Endothelial cell of umbilical vein (primary cell): ENCODE measurements around the gene CDC42BPG. TPM values are rescaled to one million over a fixed set of nuclear protein-coding genes. Genes with fewer than 3 reads are reported as not detected.

ENCODE experiments used
- BruUV-seq: library from RNA; stranded (reverse); fragments of 400-500 nt; replicated peaks from 2 replicates; lab custom pipeline; 2021; lab: Mats Ljungman, UMichigan
- CTCF ChIA-PET: fragments of 300-600, 350-600 bp; sonication (Branson Sonifier 250); formaldehyde crosslinking; loops from one replicate; lab custom pipeline; 2021; ENCODE audit warnings: antibody characterized with exemption, inconsistent platforms; lab: Charles Lee
- POLR2A ChIA-PET: fragments of 300-600, 350-600 bp; sonication (Branson Sonifier 250); formaldehyde crosslinking; loops from one replicate; lab custom pipeline; 2021; ENCODE audit warnings: antibody characterized with exemption, inconsistent platforms; lab: Charles Lee
- DNase-seq: peaks from one replicate; pipeline ENCODE4 v3.0.0-alpha.2; 2011; ENCODE audit warnings: low read depth, low spot score
- FAIRE-seq: peaks from 2 replicates; lab custom pipeline; 2011; peaks lifted over from hg19 to GRCh38; lab: Jason Lieb, UNC
- H2AFZ ChIP-seq: 2 replicates; pipeline ENCODE4 v1.6.0; 2012; ENCODE audit warnings: low read depth, low read length, control low read depth, inconsistent platforms
- H3K27ac ChIP-seq: 2 replicates; pipeline ENCODE4 v1.5.1; 2011; ENCODE audit warnings: low read depth, mild to moderate bottlenecking, control low read depth, low read length, moderate library complexity; ENCODE audit not compliant: insufficient read depth
- H3K27me3 ChIP-seq, 2 experiments: 2 replicates each; pipeline versions ENCODE4 v1.6.0 to v1.6.1; 2011; ENCODE audit warnings: low read length in 2 of 2, mixed read lengths in 1 of 2; ENCODE audit not compliant: control insufficient read depth in 2 of 2, insufficient read depth in 2 of 2
- H3K36me3 ChIP-seq, 2 experiments: 2 replicates in 1 of 2; 3 replicates in 1 of 2; pipeline ENCODE4 v1.5.1; 2011; ENCODE audit warnings: low read length in 2 of 2, mild to moderate bottlenecking in 1 of 2, moderate library complexity in 1 of 2; ENCODE audit not compliant: control insufficient read depth in 2 of 2, insufficient read depth in 2 of 2; ENCODE audit errors: extremely low read depth in 1 of 2
- H3K4me1 ChIP-seq: 3 replicates; pipeline ENCODE4 v1.5.1; 2011; ENCODE audit warnings: mild to moderate bottlenecking, low read length; ENCODE audit not compliant: control insufficient read depth, insufficient read depth; ENCODE audit errors: extremely low read depth
- H3K4me2 ChIP-seq: 2 replicates; pipeline ENCODE4 v1.6.1; 2011; ENCODE audit warnings: low read length, control low read depth, mixed read lengths; ENCODE audit not compliant: insufficient read depth
- H3K4me3 ChIP-seq, 3 experiments: fragments of 200-600 bp in 1 of 3; sonication (generic), shearing (Covaris generic) in 1 of 3; replicated peaks in 1 of 3; 2 replicates each; pipeline ENCODE4 v1.5.1; 2011 to 2016; ENCODE audit warnings: control low read depth in 3 of 3, low read length in 3 of 3, mild to moderate bottlenecking in 2 of 3, inconsistent platforms in 1 of 3, low read depth in 1 of 3, moderate library complexity in 1 of 3; ENCODE audit not compliant: insufficient read depth in 1 of 3
- H3K79me2 ChIP-seq: 2 replicates; pipeline ENCODE4 v1.6.0; 2012; ENCODE audit warnings: low read length, inconsistent platforms; ENCODE audit not compliant: control insufficient read depth, insufficient read depth
- H3K9ac ChIP-seq: replicated peaks from 2 replicates; pipeline ENCODE3; 2011; ENCODE audit warnings: low read length, control low read depth; ENCODE audit not compliant: insufficient read depth; ENCODE audit errors: extremely low read depth
- H3K9me1 ChIP-seq: replicated peaks from 3 replicates; pipeline ENCODE4 v1.6.0; 2011; ENCODE audit warnings: mild to moderate bottlenecking, low read length; ENCODE audit not compliant: control insufficient read depth, insufficient read depth; ENCODE audit errors: extremely low read depth
- H3K9me3 ChIP-seq: replicated peaks from 2 replicates; pipeline ENCODE4 v1.5.1; 2012; ENCODE audit warnings: low read length, inconsistent platforms; ENCODE audit not compliant: control insufficient read depth, insufficient read depth
- H4K20me1 ChIP-seq: replicated peaks from 2 replicates; pipeline ENCODE3; 2011; ENCODE audit warnings: mild to moderate bottlenecking, low read length; ENCODE audit not compliant: control insufficient read depth, insufficient read depth; ENCODE audit errors: extremely low read depth
- FOS ChIP-seq: IDR thresholded peaks from 2 replicates; pipeline ENCODE4 v1.6.1; 2011; ENCODE audit warnings: mild to moderate bottlenecking, low read length, moderate library complexity, borderline replicate concordance; ENCODE audit not compliant: insufficient read depth
- GATA2 ChIP-seq: IDR thresholded peaks from 2 replicates; pipeline ENCODE4 v1.7.0; 2011; ENCODE audit warnings: low read depth, mild to moderate bottlenecking, moderate library complexity, mixed read lengths, low read length; ENCODE audit not compliant: insufficient read length, insufficient read depth
- JUN ChIP-seq: IDR thresholded peaks from 2 replicates; pipeline ENCODE4 v1.6.1; 2011; ENCODE audit warnings: borderline replicate concordance, low read depth; ENCODE audit not compliant: insufficient read length, insufficient read depth
- MYC ChIP-seq: IDR thresholded peaks from one replicate; pipeline ENCODE4 v1.6.1; 2011; ENCODE audit warnings: mild to moderate bottlenecking, low read depth, low read length
- POLR2A ChIP-seq: IDR thresholded peaks from 2 replicates; pipeline ENCODE4 v1.6.1; 2012; ENCODE audit warnings: low read depth, mild to moderate bottlenecking, control low read depth, low read length
- dilution Hi-C: fragments of 300-500 bp; cut with MboI; formaldehyde crosslinking; loops from one replicate; pipeline ENCODE4 v1.15.0; 2019; ENCODE audit warnings: low sequenced_read_pairs; ENCODE audit not compliant: extremely low pct_ligation_motif_present
- intact Hi-C: fragments of 100-400 bp; cut with micrococcal nuclease; formaldehyde crosslinking; loops from one replicate; pipeline ENCODE4 v1.10.0; 2022
- polyA plus RNA-seq, 4 experiments: library from polyadenylated mRNA; depleted of rRNA in 3 of 4; stranded (reverse) in 3 of 4; unstranded in 1 of 4; fragments of >200 nt; gene quantifications; 2 replicates each; pipeline versions ENCODE4 v1.2.1 to v1.2.3, GENCODE V29; 2011 to 2012; ENCODE audit warnings: missing spikeins in 1 of 4
- total RNA-seq: library from RNA; stranded (reverse); gene quantifications from 2 replicates; pipeline ENCODE4 v1.2.3, GENCODE V29; 2021
- TF ChIP-seq, protein P1 (sequence below): IDR thresholded peaks from 2 replicates; pipeline ENCODE4 v1.6.1; 2011; ENCODE audit not compliant: insufficient read depth, insufficient read length

Gene CDC42BPG
- total and polyA plus RNA-seq, 2 donors (not counting 3 experiments of a cell fraction or from before 2014, with no cell fraction given) = 0.19 to 0.42 TPM

DNA sequence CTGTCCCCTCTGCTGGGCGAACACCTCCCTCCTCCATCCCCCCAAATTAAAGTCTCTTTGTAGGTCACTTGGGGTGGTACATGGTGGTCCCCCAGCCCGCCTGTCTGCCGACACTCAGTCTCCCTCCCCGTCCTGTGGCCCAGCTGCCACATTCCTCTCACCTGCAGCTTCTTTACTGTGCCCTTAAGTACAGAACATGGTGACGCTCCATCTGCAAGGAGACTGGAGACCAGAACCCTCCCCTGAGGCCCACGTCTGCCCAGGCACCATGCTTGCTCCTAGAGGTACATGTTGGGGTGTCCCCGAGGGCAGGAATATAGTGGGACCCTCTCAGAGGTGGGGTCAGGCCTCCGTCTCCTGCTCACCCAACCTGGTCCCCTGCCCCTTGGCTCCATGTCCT is 39.6 kb upstream of the CDC42BPG start:
- TF ChIP-seq POLR2A = no peak
- TF ChIP-seq FOS = no peak
- no peak for TF ChIP-seq GATA2
- H3K79me2 ChIP-seq = no peaks in the 10 kb centered on the region
- no peak overlapping the region for H3K4me3 ChIP-seq
- H3K9me1 ChIP-seq = no peaks in the 10 kb centered on the region
- H4K20me1 ChIP-seq = no peaks in the 10 kb centered on the region
- no peaks in the 10 kb centered on the region for H3K27me3 ChIP-seq
- no peak overlapping the region for H3K4me2 ChIP-seq
- CTCF ChIA-PET = no interaction called here
- no peak overlapping the region for H2AFZ ChIP-seq
- BruUV-seq = no TSS peak
- no peaks in the 10 kb centered on the region for H3K9me3 ChIP-seq
- dilution Hi-C loops = no loop called here
- POLR2A ChIA-PET = no interaction called here
- FAIRE-seq (no peak), DNase-seq (no peak)
- intact Hi-C loops = no loop called here
- peaks cover 19% of the 10 kb centered on the region for H3K4me1 ChIP-seq
- no peaks in the 10 kb centered on the region for H3K36me3 ChIP-seq
- H3K9ac ChIP-seq = no peak overlapping the region
- H3K27ac ChIP-seq = no peak overlapping the region

DNA sequence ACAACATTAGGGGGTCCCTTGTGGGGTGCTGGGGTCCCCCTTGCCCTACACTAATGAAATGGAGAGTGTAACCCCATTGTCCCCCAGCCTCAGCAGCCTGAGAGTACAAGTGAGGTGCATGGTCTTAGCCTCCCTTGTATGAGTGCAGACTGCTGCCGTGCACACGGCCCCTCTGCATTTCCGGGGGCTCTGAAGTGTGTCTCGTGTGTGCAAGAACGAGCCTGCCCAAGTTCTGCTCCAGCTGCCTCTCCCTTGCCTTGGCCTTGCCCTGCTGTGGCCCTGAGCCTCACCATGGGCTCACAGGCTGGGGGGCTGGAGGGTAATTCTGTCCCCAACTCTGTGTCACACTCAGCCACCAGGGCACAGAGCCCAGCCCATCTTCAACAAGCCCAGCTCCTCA is 39.1 kb upstream of the CDC42BPG start:
- dilution Hi-C loops = no loop called here
- no peaks in the 10 kb centered on the region for H3K9me3 ChIP-seq
- no peak overlapping the region for H3K4me2 ChIP-seq
- DNase-seq (no peak), FAIRE-seq (no peak)
- no peaks in the 10 kb centered on the region for H3K36me3 ChIP-seq
- no peak overlapping the region for H2AFZ ChIP-seq
- H3K27me3 ChIP-seq = no peaks in the 10 kb centered on the region
- H3K4me1 ChIP-seq = peaks cover 20% of the 10 kb centered on the region
- no peak overlapping the region for H3K9ac ChIP-seq
- no peak overlapping the region for H3K27ac ChIP-seq
- no peaks in the 10 kb centered on the region for H4K20me1 ChIP-seq
- no peak for TF ChIP-seq POLR2A
- no peak for TF ChIP-seq JUN
- no peak for TF ChIP-seq GATA2
- TF ChIP-seq, protein P1, sequence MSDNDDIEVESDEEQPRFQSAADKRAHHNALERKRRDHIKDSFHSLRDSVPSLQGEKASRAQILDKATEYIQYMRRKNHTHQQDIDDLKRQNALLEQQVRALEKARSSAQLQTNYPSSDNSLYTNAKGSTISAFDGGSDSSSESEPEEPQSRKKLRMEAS = no peak
- no peak for TF ChIP-seq MYC
- TF ChIP-seq FOS = no peak
- no peaks in the 10 kb centered on the region for H3K9me1 ChIP-seq
- intact Hi-C loops = no loop called here
- BruUV-seq = no TSS peak
- CTCF ChIA-PET = interaction anchor here (2.4 kb wide), 1 partner anchor 14 kb away, joined by 7 read pairs; no protein-coding TSS in a partner anchor
- H3K79me2 ChIP-seq = no peaks in the 10 kb centered on the region
- H3K4me3 ChIP-seq = no peak overlapping the region
- POLR2A ChIA-PET = no interaction called here
